ENCODE data around the gene RASGRP3.
A peak's percentile ranks its signal among the peaks of the same experiment; 100 is the strongest.

GRCh38 chr2:33583194-33583938 is 106.9 kb downstream of the RASGRP3 start:
- no peak for TF ChIP-seq MATR3 (CRISPR knock-in tag; IDR thresholded peaks at IDR 0.05)
- TF ChIP-seq JUND (CRISPR knock-in tag; IDR thresholded peaks at IDR 0.05): no peak
- TF ChIP-seq, protein P1, sequence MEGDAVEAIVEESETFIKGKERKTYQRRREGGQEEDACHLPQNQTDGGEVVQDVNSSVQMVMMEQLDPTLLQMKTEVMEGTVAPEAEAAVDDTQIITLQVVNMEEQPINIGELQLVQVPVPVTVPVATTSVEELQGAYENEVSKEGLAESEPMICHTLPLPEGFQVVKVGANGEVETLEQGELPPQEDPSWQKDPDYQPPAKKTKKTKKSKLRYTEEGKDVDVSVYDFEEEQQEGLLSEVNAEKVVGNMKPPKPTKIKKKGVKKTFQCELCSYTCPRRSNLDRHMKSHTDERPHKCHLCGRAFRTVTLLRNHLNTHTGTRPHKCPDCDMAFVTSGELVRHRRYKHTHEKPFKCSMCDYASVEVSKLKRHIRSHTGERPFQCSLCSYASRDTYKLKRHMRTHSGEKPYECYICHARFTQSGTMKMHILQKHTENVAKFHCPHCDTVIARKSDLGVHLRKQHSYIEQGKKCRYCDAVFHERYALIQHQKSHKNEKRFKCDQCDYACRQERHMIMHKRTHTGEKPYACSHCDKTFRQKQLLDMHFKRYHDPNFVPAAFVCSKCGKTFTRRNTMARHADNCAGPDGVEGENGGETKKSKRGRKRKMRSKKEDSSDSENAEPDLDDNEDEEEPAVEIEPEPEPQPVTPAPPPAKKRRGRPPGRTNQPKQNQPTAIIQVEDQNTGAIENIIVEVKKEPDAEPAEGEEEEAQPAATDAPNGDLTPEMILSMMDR (CRISPR knock-in tag; IDR thresholded peaks at IDR 0.05): peak; percentile 66
- no peak for TF ChIP-seq SOX6 (IDR thresholded peaks at IDR 0.05)
- TF ChIP-seq SOX6 (CRISPR knock-in tag; IDR thresholded peaks at IDR 0.05): no peak
- TF ChIP-seq MYNN (CRISPR knock-in tag; IDR thresholded peaks at IDR 0.05; ENCODE audit: low read depth): no peak
- peak; percentile 79 for TF ChIP-seq STAG1 (CRISPR knock-in tag; IDR thresholded peaks at IDR 0.05)
